SU-DHL-6 (cell line): ENCODE data around the gene SLC26A6.

Experiments used
- H2AFZ ChIP-seq: fragments of 200-600 bp; sonication (generic); 2 replicates; pipeline ENCODE4 v1.6.1; 2014; ENCODE audit warnings: low read depth, mild to moderate bottlenecking, moderate library complexity, mixed read lengths, antibody characterized with exemption, low read length; ENCODE audit not compliant: severe bottlenecking
- H3F3A ChIP-seq: fragments of 200-600 bp; shearing (Covaris generic); 2 replicates; pipeline ENCODE4 v1.6.0; 2016; ENCODE audit warnings: antibody characterized with exemption, mild to moderate bottlenecking; ENCODE audit not compliant: insufficient read depth
- H3K27ac ChIP-seq: fragments of 200-600 bp; sonication (generic); 2 replicates; pipeline ENCODE4 v1.5.1; 2016; ENCODE audit warnings: low read depth, mild to moderate bottlenecking, low read length, moderate library complexity, mixed read lengths
- H3K27me3 ChIP-seq: fragments of 200-600 bp; sonication (generic), shearing (Covaris generic); 2 replicates; pipeline ENCODE4 v1.6.0; 2014; ENCODE audit warnings: mild to moderate bottlenecking, low read length
- H3K36me3 ChIP-seq: fragments of 200-600 bp; sonication (generic); 2 replicates; pipeline ENCODE4 v1.6.1; 2014; ENCODE audit warnings: mild to moderate bottlenecking, low read length, mixed read lengths
- H3K4me2 ChIP-seq: fragments of 300-600, 200-600 bp; shearing (Covaris generic), sonication (generic); 2 replicates; pipeline ENCODE4 v1.6.0; 2014; ENCODE audit warnings: low read length, low read depth, mild to moderate bottlenecking; ENCODE audit not compliant: poor library complexity, severe bottlenecking
- H3K4me3 ChIP-seq: fragments of 200-600 bp; sonication (generic); 2 replicates; pipeline ENCODE4 v1.5.1; 2014; ENCODE audit warnings: antibody characterized with exemption, low read length, mild to moderate bottlenecking, mixed read lengths; ENCODE audit not compliant: insufficient read depth, poor library complexity, severe bottlenecking
- H3K79me2 ChIP-seq: fragments of 200-600 bp; sonication (generic); 2 replicates; pipeline ENCODE4 v1.6.1; 2014; ENCODE audit warnings: mild to moderate bottlenecking, low read length, moderate library complexity; ENCODE audit not compliant: insufficient read depth
- H3K9ac ChIP-seq: fragments of 200-600 bp; sonication (generic); 2 replicates; pipeline ENCODE4 v1.7.0; 2014; ENCODE audit warnings: mild to moderate bottlenecking, low read length
- H3K9me2 ChIP-seq: fragments of 200-600 bp; sonication (generic); replicated peaks from 2 replicates; pipeline ENCODE4 v1.6.1; 2014; ENCODE audit warnings: low read length; ENCODE audit not compliant: insufficient read depth
- H3K9me3 ChIP-seq: fragments of 200-600 bp; sonication (generic); 2 replicates; pipeline ENCODE4 v1.6.1; 2014; ENCODE audit warnings: low read length, mixed read lengths; ENCODE audit not compliant: insufficient read depth
- H4K20me1 ChIP-seq: fragments of 200-600 bp; sonication (generic); 2 replicates; pipeline ENCODE4 v1.6.1; 2014; ENCODE audit warnings: low read depth, mild to moderate bottlenecking, antibody characterized with exemption, low read length, moderate library complexity, mixed read lengths
- CTCF ChIP-seq: fragments of 200-600 bp; sonication (generic); IDR thresholded peaks from one replicate; pipeline ENCODE4 v1.5.1; 2017; ENCODE audit warnings: antibody characterized with exemption, mild to moderate bottlenecking, low read length, moderate library complexity; ENCODE audit not compliant: insufficient read depth, poor library complexity, severe bottlenecking
- EZH2phosphoT487 ChIP-seq: fragments of 200-600 bp; sonication (generic), shearing (Covaris generic); conservative IDR thresholded peaks from 2 replicates; pipeline ENCODE4 v1.6.1; 2018; ENCODE audit warnings: mild to moderate bottlenecking, antibody characterized with exemption, low read length, moderate library complexity, mixed read lengths

The SLC26A6 gene

GRCh38 chr3:48595526-48596121 is 39.6 kb downstream of the SLC26A6 start:
- no peak overlapping the region for H3K9ac ChIP-seq
- H3K36me3 ChIP-seq: no peaks in the 10 kb centered on the region
- no peaks in the 10 kb centered on the region for H4K20me1 ChIP-seq

GRCh38 chr3:48595075-48595525 is 40.2 kb downstream of the SLC26A6 start, which contains the start of gene COL7A1:
Gene COL7A1, minus strand, starts transcription at chr3:48595329. Its CDS starts 170 bp downstream, at chr3:48595159.
- Histone ChIP-seq H3K4me2 (no peak within 1 kb of the TSS), H3K4me3 (no peak within 1 kb of the TSS), H4K20me1 (no peaks in the 10 kb centered on the region), H3K9me3 (no peaks in the 10 kb centered on the region), H3K79me2 (no peaks in the 10 kb centered on the region), H3K9ac (no peak within 1 kb of the TSS), H3K27me3 (no peaks in the 10 kb centered on the region), H3K36me3 (no peaks in the 10 kb centered on the region), H3K9me2 (no peaks in the 10 kb centered on the region), H2AFZ (no peak within 1 kb of the TSS), H3F3A (no peaks in the 10 kb centered on the region), H3K27ac (no peak within 1 kb of the TSS)
- TF ChIP-seq EZH2phosphoT487 (no peak), CTCF (no peak)

More at GRCh38 chr3:48595526-48596121, 39.6 kb downstream of the SLC26A6 start:
- H3F3A ChIP-seq: no peaks in the 10 kb centered on the region
- no peak overlapping the region for H3K27ac ChIP-seq
- H2AFZ ChIP-seq: no peak overlapping the region
- H3K9me3 ChIP-seq: no peaks in the 10 kb centered on the region
- no peaks in the 10 kb centered on the region for H3K27me3 ChIP-seq
- no peaks in the 10 kb centered on the region for H3K79me2 ChIP-seq
- no peaks in the 10 kb centered on the region for H3K9me2 ChIP-seq
- H3K4me2 ChIP-seq: no peak overlapping the region
- no peak overlapping the region for H3K4me3 ChIP-seq
- TF ChIP-seq CTCF (no peak), EZH2phosphoT487 (no peak)

- no peaks in the 10 kb centered on the region for H4K20me1 ChIP-seq
- H3K79me2 ChIP-seq: no peaks in the 10 kb centered on the region
- H3K4me2 ChIP-seq: no peak overlapping the region
- H3K9me3 ChIP-seq: no peaks in the 10 kb centered on the region
- no peak overlapping the region for H3K9ac ChIP-seq
- H2AFZ ChIP-seq: no peak overlapping the region
- no peak overlapping the region for H3K27ac ChIP-seq
- no peak for TF ChIP-seq EZH2phosphoT487
- no peak for TF ChIP-seq CTCF
- no peaks in the 10 kb centered on the region for H3F3A ChIP-seq
- H3K9me2 ChIP-seq: no peaks in the 10 kb centered on the region
- H3K4me3 ChIP-seq: no peak overlapping the region
- no peaks in the 10 kb centered on the region for H3K36me3 ChIP-seq
- no peaks in the 10 kb centered on the region for H3K27me3 ChIP-seq
These were observed 40.7 kb downstream of the SLC26A6 start for GRCh38 chr3:48594417-48595049.
